CD8-positive, alpha-beta memory T cell (primary cell): ENCODE results near the gene NDUFAF8. TPM values are rescaled to one million over a fixed set of nuclear protein-coding genes. Genes with fewer than 3 reads are reported as not detected.

ENCODE experiments used
- CTCF ChIA-PET: fragments of 350-600 bp; sonication (Branson Sonifier 250); formaldehyde crosslinking; loops from one replicate; lab custom pipeline; 2021; ENCODE audit warnings: antibody characterized with exemption; lab: Charles Lee
- POLR2A ChIA-PET: fragments of 350-600 bp; sonication (Branson Sonifier 250); formaldehyde crosslinking; loops from one replicate; lab custom pipeline; 2021; ENCODE audit warnings: antibody characterized with exemption; lab: Charles Lee
- DNase-seq, 5 donors: peaks; one replicate each; pipeline versions ENCODE4 v3.0.0 to v3.0.0-alpha.2; 2020 to 2022; ENCODE audit warnings: mixed read lengths in 1 of 5
- H3K27ac ChIP-seq: one replicate; pipeline ENCODE4 v1.7.0; 2013; ENCODE audit warnings: low read depth, mild to moderate bottlenecking, low read length, moderate library complexity
- H3K27me3 ChIP-seq: 2 replicates; pipeline ENCODE4 v1.7.0; 2013; ENCODE audit warnings: low read length, mild to moderate bottlenecking; ENCODE audit not compliant: insufficient read depth, poor library complexity, severe bottlenecking
- H3K36me3 ChIP-seq: 2 replicates; pipeline ENCODE4 v1.7.0; 2013; ENCODE audit warnings: mild to moderate bottlenecking, low read length, moderate library complexity; ENCODE audit not compliant: insufficient read depth
- H3K4me1 ChIP-seq: 2 replicates; pipeline ENCODE4 v1.7.0; 2013; ENCODE audit warnings: mild to moderate bottlenecking, low read length, moderate library complexity; ENCODE audit not compliant: insufficient read depth
- H3K4me3 ChIP-seq: 2 replicates; pipeline ENCODE4 v1.7.0; 2013; ENCODE audit warnings: mild to moderate bottlenecking, low read length
- H3K9me3 ChIP-seq: 2 replicates; pipeline ENCODE4 v1.7.0; 2013; ENCODE audit warnings: mild to moderate bottlenecking, low read length
- H3K27ac Mint-ChIP-seq, 8 donors: one replicate each; pipeline ENCODE4 v1.8.0; 2020 to 2021; ENCODE audit warnings: mixed read lengths in 8 of 8, mild to moderate bottlenecking in 6 of 8, inconsistent platforms in 3 of 8, moderate library complexity in 3 of 8
- H3K27me3 Mint-ChIP-seq, 2 donors: one replicate each; pipeline ENCODE4 v1.8.0; 2020 to 2021; ENCODE audit warnings: mixed read lengths in 2 of 2, mild to moderate bottlenecking in 1 of 2, moderate library complexity in 1 of 2
- H3K36me3 Mint-ChIP-seq, 3 donors: one replicate each; pipeline ENCODE4 v1.8.0; 2020 to 2021; ENCODE audit warnings: mixed read lengths in 3 of 3, inconsistent platforms in 1 of 3, mild to moderate bottlenecking in 1 of 3
- H3K4me1 Mint-ChIP-seq, 3 donors: one replicate each; pipeline ENCODE4 v1.8.0; 2020 to 2021; ENCODE audit warnings: mixed read lengths in 3 of 3, inconsistent platforms in 1 of 3, mild to moderate bottlenecking in 1 of 3
- H3K4me3 Mint-ChIP-seq, 7 donors: one replicate each; pipeline ENCODE4 v1.8.0; 2020 to 2021; ENCODE audit warnings: mixed read lengths in 7 of 7, mild to moderate bottlenecking in 6 of 7, moderate library complexity in 4 of 7, inconsistent platforms in 2 of 7
- H3K9me3 Mint-ChIP-seq, 5 donors: one replicate each; pipeline ENCODE4 v1.8.0; 2020 to 2022; ENCODE audit warnings: mixed read lengths in 5 of 5, mild to moderate bottlenecking in 3 of 5, moderate library complexity in 2 of 5, inconsistent platforms in 1 of 5
- polyA plus RNA-seq: library from polyadenylated mRNA; unstranded; fragments of 300-500 nt; fragmentation: Illumina TruSeq; gene quantifications from one replicate; pipeline ENCODE4 v1.2.3, GENCODE V29; 2021
- total RNA-seq, 2 experiments: library from RNA; stranded (reverse); gene quantifications; one replicate each; pipeline ENCODE4 v1.2.3, GENCODE V29; 2021

The NDUFAF8 gene
- total and polyA plus RNA-seq, 3 experiments from 2014 or later: 76.4 to 138 (median 136) TPM

GRCh38 chr17:81251094-81251708 is 12.1 kb downstream of the NDUFAF8 start:
- Histone ChIP-seq H3K4me3 (no peak overlapping the region), H3K27ac (no peak overlapping the region), H3K27me3 (no peaks in the 10 kb centered on the region), H3K9me3 (no peaks in the 10 kb centered on the region), H3K4me1 (no peaks in the 10 kb centered on the region), H3K36me3 (peaks cover 11% of the 10 kb centered on the region)
- H3K4me1 Mint-ChIP-seq: peaks cover 9 to 12% (median 11%) of the 10 kb centered on the region in 3 donors
- peak overlapping the region in 1 of 7 donors; percentile 68 for H3K4me3 Mint-ChIP-seq
- POLR2A ChIA-PET: no interaction called here
- DNase-seq: no peak
- H3K9me3 Mint-ChIP-seq: no peaks in the 10 kb centered on the region
- H3K27ac Mint-ChIP-seq: no peak overlapping the region
- peaks cover 3 to 48% (median 11%) of the 10 kb centered on the region in 3 donors for H3K36me3 Mint-ChIP-seq
- peaks cover 0 to 2% of the 10 kb centered on the region in 2 donors for H3K27me3 Mint-ChIP-seq
- CTCF ChIA-PET: interaction anchor here (0.7 kb wide), 1 partner anchor 233 kb away, joined by 4 read pairs; no protein-coding TSS in a partner anchor

- H3K9me3 ChIP-seq: no peaks in the 10 kb centered on the region
- peaks cover 0 to 2% of the 10 kb centered on the region in 2 donors for H3K27me3 Mint-ChIP-seq
- H3K27me3 ChIP-seq: no peaks in the 10 kb centered on the region
- peak in 1 of 5 donors; percentile 13 for DNase-seq
- H3K36me3 ChIP-seq: peaks cover 11% of the 10 kb centered on the region
- ChIA-PET POLR2A (no interaction called here), CTCF (interaction anchor here (1.8 kb wide), 1 partner anchor 349 kb away, joined by 5 read pairs; no protein-coding TSS in a partner anchor)
- peak overlapping the region in 1 of 7 donors; percentile 68 for H3K4me3 Mint-ChIP-seq
- H3K4me3 ChIP-seq: no peak overlapping the region
- H3K4me1 Mint-ChIP-seq: peaks cover 9 to 12% (median 11%) of the 10 kb centered on the region in 3 donors
- no peak overlapping the region for H3K27ac Mint-ChIP-seq
- no peaks in the 10 kb centered on the region for H3K4me1 ChIP-seq
- peaks cover 3 to 48% (median 11%) of the 10 kb centered on the region in 3 donors for H3K36me3 Mint-ChIP-seq
- no peak overlapping the region for H3K27ac ChIP-seq
- no peaks in the 10 kb centered on the region for H3K9me3 Mint-ChIP-seq
Observed at GRCh38 chr17:81251709-81252301, 12.7 kb downstream of the NDUFAF8 start.

- Histone ChIP-seq H3K27ac (no peak overlapping the region), H3K9me3 (no peaks in the 10 kb centered on the region), H3K27me3 (no peaks in the 10 kb centered on the region), H3K4me1 (no peaks in the 10 kb centered on the region), H3K36me3 (peaks cover 11% of the 10 kb centered on the region), H3K4me3 (no peak overlapping the region)
- H3K9me3 Mint-ChIP-seq: no peaks in the 10 kb centered on the region
- peaks cover 9 to 12% (median 11%) of the 10 kb centered on the region in 3 donors for H3K4me1 Mint-ChIP-seq
- peaks cover 0 to 2% of the 10 kb centered on the region in 2 donors for H3K27me3 Mint-ChIP-seq
- H3K4me3 Mint-ChIP-seq: no peak overlapping the region
- CTCF ChIA-PET: interaction anchor here (0.9 to 5.3 kb wide), 7 partner anchors 26 to 649 kb away, joined by 3 to 40 read pairs (median 4); partner anchors contain the start of gene SLC38A10
- no peak for DNase-seq
- no peak overlapping the region for H3K27ac Mint-ChIP-seq
- POLR2A ChIA-PET: no interaction called here
- H3K36me3 Mint-ChIP-seq: peaks cover 3 to 55% (median 11%) of the 10 kb centered on the region in 3 donors
Observed at GRCh38 chr17:81252326-81252986, 13.3 kb downstream of the NDUFAF8 start.

GRCh38 chr17:81252987-81253329 is 13.8 kb downstream of the NDUFAF8 start:
- H3K4me1 ChIP-seq: no peaks in the 10 kb centered on the region
- H3K27me3 Mint-ChIP-seq: peaks cover 0 to 2% of the 10 kb centered on the region in 2 donors
- H3K9me3 Mint-ChIP-seq: no peaks in the 10 kb centered on the region
- peak overlapping the region in 3 of 8 donors; percentile 7 to 80 (median 64) for H3K27ac Mint-ChIP-seq
- H3K27me3 ChIP-seq: no peaks in the 10 kb centered on the region
- no peak overlapping the region for H3K27ac ChIP-seq
- no peaks in the 10 kb centered on the region for H3K9me3 ChIP-seq
- H3K4me3 Mint-ChIP-seq: no peak overlapping the region
- CTCF ChIA-PET: interaction anchor here (0.9 to 5.3 kb wide), 7 partner anchors 25 to 649 kb away, joined by 3 to 40 read pairs (median 4); partner anchors contain the start of gene SLC38A10
- H3K36me3 ChIP-seq: peaks cover 11% of the 10 kb centered on the region
- H3K4me1 Mint-ChIP-seq: peaks cover 9 to 12% (median 11%) of the 10 kb centered on the region in 3 donors
- no peak for DNase-seq
- POLR2A ChIA-PET: no interaction called here
- no peak overlapping the region for H3K4me3 ChIP-seq
- H3K36me3 Mint-ChIP-seq: peaks cover 3 to 58% (median 11%) of the 10 kb centered on the region in 3 donors

- Mint-ChIP-seq H3K36me3 (peaks cover 3 to 60% (median 11%) of the 10 kb centered on the region in 3 donors), H3K4me3 (peak overlapping the region in 1 of 7 donors; percentile 2), H3K9me3 (no peaks in the 10 kb centered on the region), H3K27ac (peak overlapping the region in 6 of 8 donors; percentile 7 to 87 (median 58)), H3K27me3 (peaks cover 0 to 2% of the 10 kb centered on the region in 2 donors), H3K4me1 (peaks cover 9 to 11% (median 10%) of the 10 kb centered on the region in 3 donors)
- ChIA-PET POLR2A (no interaction called here), CTCF (interaction anchor here (0.9 to 5.3 kb wide), 7 partner anchors 25 to 648 kb away, joined by 3 to 40 read pairs (median 4); partner anchors contain the start of gene SLC38A10)
- DNase-seq: peak; percentile 31 to 68 (median 52)
- Histone ChIP-seq H3K4me1 (no peaks in the 10 kb centered on the region), H3K27me3 (no peaks in the 10 kb centered on the region), H3K36me3 (peaks cover 11% of the 10 kb centered on the region), H3K4me3 (no peak overlapping the region), H3K9me3 (no peaks in the 10 kb centered on the region), H3K27ac (no peak overlapping the region)
Observed at GRCh38 chr17:81253358-81254131, 14.4 kb downstream of the NDUFAF8 start.

GRCh38 chr17:81254955-81255717 is 16.0 kb downstream of the NDUFAF8 start:
- CTCF ChIA-PET: interaction anchor here (5.3 kb wide), 1 partner anchor 230 kb away, joined by 40 read pairs; no protein-coding TSS in a partner anchor
- POLR2A ChIA-PET: no interaction called here
- Histone ChIP-seq H3K4me1 (no peaks in the 10 kb centered on the region), H3K4me3 (no peak overlapping the region), H3K27ac (no peak overlapping the region), H3K36me3 (peaks cover 7% of the 10 kb centered on the region), H3K9me3 (no peaks in the 10 kb centered on the region), H3K27me3 (no peaks in the 10 kb centered on the region)
- peaks cover 0 to 2% of the 10 kb centered on the region in 2 donors for H3K27me3 Mint-ChIP-seq
- no peak for DNase-seq
- H3K36me3 Mint-ChIP-seq: peaks cover 3 to 72% (median 11%) of the 10 kb centered on the region in 3 donors
- no peaks in the 10 kb centered on the region for H3K9me3 Mint-ChIP-seq
- H3K27ac Mint-ChIP-seq: no peak overlapping the region
- H3K4me1 Mint-ChIP-seq: peaks cover 9 to 11% (median 10%) of the 10 kb centered on the region in 3 donors
- no peak overlapping the region for H3K4me3 Mint-ChIP-seq

- H3K9me3 Mint-ChIP-seq: no peaks in the 10 kb centered on the region
- H3K36me3 Mint-ChIP-seq: peaks cover 3 to 72% (median 9%) of the 10 kb centered on the region in 3 donors
- no peak overlapping the region for H3K4me3 Mint-ChIP-seq
- ChIA-PET CTCF (interaction anchor here (5.3 kb wide), 1 partner anchor 228 kb away, joined by 40 read pairs; no protein-coding TSS in a partner anchor), POLR2A (no interaction called here)
- H3K27me3 Mint-ChIP-seq: peaks cover 0 to 2% of the 10 kb centered on the region in 2 donors
- no peak overlapping the region for H3K4me3 ChIP-seq
- H3K36me3 ChIP-seq: peaks cover 5% of the 10 kb centered on the region
- H3K27ac ChIP-seq: no peak overlapping the region
- no peaks in the 10 kb centered on the region for H3K27me3 ChIP-seq
- DNase-seq: no peak
- H3K27ac Mint-ChIP-seq: peak overlapping the region in 1 of 8 donors; percentile 32
- no peaks in the 10 kb centered on the region for H3K4me1 ChIP-seq
- peaks cover 9 to 11% (median 10%) of the 10 kb centered on the region in 3 donors for H3K4me1 Mint-ChIP-seq
- H3K9me3 ChIP-seq: no peaks in the 10 kb centered on the region
Observed at GRCh38 chr17:81256616-81257015, 17.5 kb downstream of the NDUFAF8 start.
